NCI-H2227 treated with DMSO at 0.1 percent for 48 hours (cell line): ENCODE results near the gene LOXHD1.

Experiments
- DNase-seq: peaks from one replicate; lab custom pipeline; 2025; lab: John Stamatoyannopoulos, UW

Gene LOXHD1, protein sequence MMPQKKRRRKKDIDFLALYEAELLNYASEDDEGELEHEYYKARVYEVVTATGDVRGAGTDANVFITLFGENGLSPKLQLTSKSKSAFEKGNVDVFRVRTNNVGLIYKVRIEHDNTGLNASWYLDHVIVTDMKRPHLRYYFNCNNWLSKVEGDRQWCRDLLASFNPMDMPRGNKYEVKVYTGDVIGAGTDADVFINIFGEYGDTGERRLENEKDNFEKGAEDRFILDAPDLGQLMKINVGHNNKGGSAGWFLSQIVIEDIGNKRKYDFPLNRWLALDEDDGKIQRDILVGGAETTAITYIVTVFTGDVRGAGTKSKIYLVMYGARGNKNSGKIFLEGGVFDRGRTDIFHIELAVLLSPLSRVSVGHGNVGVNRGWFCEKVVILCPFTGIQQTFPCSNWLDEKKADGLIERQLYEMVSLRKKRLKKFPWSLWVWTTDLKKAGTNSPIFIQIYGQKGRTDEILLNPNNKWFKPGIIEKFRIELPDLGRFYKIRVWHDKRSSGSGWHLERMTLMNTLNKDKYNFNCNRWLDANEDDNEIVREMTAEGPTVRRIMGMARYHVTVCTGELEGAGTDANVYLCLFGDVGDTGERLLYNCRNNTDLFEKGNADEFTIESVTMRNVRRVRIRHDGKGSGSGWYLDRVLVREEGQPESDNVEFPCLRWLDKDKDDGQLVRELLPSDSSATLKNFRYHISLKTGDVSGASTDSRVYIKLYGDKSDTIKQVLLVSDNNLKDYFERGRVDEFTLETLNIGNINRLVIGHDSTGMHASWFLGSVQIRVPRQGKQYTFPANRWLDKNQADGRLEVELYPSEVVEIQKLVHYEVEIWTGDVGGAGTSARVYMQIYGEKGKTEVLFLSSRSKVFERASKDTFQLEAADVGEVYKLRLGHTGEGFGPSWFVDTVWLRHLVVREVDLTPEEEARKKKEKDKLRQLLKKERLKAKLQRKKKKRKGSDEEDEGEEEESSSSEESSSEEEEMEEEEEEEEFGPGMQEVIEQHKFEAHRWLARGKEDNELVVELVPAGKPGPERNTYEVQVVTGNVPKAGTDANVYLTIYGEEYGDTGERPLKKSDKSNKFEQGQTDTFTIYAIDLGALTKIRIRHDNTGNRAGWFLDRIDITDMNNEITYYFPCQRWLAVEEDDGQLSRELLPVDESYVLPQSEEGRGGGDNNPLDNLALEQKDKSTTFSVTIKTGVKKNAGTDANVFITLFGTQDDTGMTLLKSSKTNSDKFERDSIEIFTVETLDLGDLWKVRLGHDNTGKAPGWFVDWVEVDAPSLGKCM (N-terminal part only)

DNA sequence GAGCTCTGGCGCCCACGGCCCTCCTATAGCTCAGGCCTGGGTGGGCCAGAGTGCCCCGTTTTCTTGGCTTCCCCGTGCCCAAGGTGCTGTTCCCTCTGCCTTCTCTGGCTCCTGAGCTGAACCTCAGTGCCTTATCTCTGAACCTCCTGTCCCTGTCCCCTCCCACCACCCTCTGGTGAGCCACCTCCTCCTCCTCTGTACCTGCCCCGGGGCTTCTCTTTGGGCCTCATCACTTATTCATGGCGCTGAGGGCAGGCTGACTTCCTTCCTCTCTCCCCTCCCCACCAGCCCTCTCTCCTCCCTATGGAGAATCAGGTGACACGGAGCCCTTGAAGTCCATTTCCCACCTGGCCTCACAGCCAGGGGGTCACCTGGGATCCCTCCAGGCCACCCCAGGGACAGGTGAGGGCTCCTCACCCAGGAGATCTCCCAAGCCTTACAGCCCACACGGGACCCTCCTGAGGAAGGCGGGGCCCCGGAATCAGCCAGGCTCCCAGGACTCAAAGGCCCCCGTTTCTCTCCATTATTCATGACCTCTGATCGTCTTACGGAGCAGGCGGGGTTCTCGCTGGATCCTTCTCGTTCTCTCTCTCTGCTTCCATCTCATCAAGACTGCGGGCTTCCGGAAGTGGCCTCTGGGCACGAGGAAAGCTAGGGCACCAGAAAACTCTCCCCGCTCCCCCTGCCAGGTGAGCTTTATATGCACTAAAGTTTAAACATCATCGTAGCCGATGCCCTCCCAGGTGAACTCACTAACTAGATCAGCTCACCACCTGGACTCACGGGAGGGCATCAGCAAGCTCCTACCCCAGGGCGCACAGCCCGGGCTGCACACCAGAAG, at the start of gene LOXHD1:
Gene LOXHD1, minus strand, starts transcription at position 106 of the 841 bp plus-strand sequence. CDS start 187 bp downstream, outside the sequence.
- no peak for DNase-seq

DNA sequence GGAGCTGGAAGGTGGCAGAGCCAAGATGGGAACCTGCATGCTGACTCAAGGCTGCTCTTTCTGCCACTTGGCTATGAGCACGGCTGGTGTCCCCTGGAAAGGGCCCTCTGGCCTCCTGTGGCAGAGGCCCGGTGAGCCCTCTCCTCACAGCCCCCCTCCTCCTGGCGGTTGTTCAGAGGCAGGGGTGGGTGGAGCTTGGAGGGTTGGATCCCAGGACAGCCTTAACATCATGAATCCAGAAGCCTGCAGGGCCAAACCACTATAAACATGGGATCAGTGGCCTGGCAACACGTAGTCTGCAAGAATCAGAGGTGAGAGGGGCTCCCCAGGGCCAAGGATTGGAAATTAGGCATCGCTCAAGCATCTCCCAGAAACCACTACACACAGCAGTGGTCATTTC, 48.5 kb upstream of the LOXHD1 start:
- peak; percentile 8 for DNase-seq

DNA sequence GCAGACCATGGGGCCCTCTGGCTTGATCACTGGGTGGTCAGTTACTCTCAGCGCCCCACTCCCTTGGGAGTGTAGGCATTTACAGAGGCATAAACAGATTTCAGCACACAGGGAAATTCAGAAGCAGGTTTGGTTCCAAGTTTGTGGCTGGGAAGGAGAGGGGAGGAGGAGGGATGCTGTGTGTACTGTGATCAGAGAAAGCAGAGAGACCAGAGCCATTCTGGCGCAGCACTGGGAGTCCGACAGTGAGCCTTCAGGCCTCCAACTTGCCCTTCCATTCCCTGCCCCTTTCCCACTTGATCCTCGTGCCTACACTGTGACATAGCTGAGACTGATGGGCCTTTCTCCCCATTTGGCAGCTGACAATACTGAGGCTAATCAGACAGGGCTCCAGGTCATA, 47.8 kb upstream of the LOXHD1 start:
- DNase-seq: no peak

DNA sequence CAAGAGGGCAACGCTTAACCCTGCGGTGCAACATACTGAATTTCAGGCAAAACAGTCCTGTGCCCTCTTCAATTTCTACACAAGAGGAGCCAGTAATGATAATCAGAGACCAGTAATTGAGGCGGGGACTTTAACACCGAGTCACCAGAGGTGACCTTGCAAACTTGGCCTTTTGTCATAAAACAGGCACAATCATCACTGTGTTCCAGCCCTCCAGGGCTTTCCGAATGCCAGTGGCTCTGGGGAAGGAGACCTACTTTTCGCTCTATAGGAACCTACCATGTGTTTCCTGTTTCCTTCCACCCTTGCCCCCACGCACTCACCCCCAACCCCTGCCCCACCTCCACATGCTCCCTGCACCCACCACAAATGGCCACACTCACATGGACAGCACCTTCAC, 47.2 kb upstream of the LOXHD1 start:
- DNase-seq: no peak

DNA sequence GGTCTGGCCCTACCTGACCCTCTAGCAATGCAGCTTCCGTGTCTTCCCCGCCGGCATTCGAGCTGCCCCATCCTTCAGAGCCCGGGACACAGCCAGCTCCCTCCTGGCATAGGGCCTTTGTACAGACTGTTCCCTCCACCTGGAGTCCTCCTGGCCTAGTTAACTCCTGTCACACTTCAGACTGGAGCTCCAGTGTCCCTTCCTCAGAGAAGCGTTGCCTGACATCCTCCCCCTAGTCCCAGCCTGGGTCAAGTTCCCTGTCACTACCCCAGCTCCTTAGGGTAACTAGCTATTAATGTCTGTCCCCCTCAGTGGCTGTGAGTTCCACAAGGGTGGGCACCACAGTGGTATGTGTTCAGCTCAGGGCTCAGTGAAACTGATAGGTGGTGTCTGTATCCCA, 45.5 kb upstream of the LOXHD1 start:
- no peak for DNase-seq

DNA sequence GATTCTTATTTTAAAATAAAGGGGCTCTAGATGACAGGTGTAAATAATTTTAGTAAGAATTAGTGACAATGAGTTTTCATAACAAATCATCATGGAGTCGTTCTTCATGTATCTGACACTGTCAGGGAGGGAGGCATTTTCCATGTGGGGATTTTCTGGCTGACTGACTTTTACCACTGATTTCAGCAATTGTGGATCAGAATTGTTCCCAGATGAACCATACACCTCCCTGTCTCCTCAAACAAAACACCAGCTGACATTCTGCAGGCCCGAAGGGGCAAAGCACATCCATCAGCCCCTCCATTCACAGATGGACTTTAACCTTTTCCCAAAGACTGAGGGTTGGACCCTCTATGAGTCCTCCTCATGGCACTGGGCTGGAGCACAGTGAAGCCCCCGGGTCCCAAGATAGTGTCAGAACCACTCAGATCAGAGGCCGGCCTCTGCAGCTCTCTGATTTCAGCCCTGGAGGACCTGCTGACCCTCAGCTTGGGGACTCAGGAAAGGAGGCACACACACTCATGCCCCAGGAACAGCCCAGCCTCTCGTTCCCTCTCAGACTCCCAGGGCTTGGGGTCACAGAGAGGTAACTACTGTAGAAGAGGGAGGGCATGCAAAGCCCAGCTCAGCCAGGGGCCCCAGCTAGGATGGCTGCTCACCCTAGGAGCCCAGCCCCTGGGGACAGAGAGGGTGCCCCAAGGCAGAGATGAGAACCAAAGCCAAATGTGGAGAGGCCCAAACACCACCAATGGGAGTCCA, 43.2 kb upstream of the LOXHD1 start:
- no peak for DNase-seq

DNA sequence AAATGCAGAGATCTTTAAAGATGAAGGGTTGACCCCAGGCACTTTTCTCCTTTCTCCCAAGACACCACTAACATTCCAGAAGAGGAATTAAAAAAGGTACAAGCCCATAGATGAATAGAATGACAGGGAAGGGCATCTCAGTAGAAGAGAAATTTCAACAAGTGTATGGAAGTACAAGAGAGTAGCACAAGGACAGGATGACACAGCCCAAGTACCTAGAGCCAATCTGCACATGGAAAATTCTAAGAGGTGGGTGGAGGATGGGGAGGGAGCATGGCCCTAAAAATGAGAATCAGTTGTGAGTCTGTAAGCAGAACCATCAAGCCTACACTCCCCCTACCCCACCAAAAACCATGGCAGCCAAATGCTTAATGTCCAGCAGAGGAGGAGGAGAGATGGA, 39.7 kb upstream of the LOXHD1 start:
- no peak for DNase-seq

DNA sequence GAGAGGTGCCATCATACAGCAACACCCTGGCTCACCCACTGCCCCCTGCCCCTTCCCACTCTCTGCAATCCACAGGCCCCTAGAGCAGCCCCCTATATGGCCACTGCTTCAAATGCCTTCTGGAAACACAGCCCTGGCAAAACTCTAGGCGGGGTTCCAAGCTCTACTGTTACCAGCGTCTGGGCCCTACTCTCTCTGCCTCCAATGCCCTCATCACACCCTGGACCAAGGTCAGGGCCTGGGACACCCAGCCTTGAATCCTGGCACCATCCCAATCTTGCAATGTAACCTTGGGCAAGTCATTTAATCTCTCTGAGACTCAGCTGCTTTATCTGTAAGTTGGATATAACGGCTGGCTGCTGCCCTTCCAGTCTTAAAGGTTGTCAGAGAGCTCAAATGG, 39.2 kb upstream of the LOXHD1 start:
- DNase-seq: no peak

DNA sequence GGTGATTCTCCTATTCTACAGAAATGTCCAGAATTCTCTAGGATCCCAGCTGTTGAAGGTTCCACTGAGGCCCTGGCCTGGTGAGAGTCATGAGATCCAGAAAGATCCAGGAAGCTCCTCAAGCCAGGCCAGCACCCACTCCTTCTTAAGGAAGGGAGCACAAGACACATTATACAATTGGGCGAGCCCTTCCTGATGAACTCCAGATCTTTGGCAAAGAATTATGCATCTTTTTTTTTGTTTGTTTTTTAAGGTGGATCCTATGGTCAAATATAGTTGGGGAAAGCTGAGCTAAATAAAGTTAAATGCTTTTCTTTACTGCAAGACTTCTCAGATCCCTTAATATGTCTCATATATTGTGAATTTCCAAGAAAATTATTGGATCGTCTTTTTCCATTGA, 37.0 kb upstream of the LOXHD1 start:
- no peak for DNase-seq

DNA sequence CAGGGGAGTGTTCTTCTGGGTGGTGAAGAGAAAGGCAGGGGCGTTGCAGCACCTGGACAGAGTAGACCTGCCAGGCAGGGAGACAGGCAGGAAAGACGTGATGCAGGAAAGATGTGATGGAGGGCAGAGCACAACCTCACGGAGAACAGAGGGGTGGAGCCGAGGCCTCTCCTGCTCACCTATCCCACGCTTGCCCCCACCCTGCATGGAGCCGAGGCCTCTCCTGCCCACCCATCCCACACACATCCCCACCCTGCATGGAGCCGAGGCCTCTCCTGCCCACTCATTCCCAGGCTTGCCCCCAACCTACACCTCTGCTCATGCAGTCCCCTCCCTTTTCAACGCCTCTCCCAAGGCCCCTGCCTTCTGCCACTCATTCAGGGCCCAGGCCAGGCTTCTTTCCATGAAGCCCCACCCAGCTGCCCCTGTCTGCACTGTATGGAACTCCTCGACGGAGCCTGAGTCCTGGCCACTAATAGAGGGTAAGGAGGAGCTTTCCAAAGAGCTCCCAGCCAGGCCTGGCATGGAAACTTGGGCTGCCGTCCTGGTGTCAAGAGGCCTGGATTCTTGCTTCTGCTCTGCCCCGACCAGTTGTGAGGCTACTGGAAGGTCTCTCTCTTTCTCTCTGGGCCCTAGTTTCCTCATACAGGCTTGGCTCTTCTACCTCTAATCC, 32.0 kb upstream of the LOXHD1 start:
- DNase-seq: no peak

DNA sequence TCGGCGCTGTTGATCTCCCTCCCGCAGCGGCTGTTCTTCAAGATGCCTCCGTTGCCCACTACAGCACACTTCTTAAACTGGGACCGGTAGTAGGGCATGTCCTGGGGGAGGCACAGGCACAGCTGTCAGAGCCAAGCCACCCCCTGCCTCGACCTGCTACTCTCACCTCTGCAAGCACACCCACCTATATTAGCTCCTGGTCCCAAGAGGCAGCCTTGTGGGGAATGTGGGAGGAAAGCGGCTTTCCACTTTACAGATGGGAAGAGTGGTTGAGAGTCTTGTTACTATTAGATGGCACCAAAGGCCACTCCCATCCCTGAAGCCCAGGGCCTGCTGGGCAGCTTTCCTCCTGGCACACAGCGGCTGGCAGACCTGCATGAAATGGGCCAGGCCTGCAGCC, 29.2 kb upstream of the LOXHD1 start:
- no peak for DNase-seq

DNA sequence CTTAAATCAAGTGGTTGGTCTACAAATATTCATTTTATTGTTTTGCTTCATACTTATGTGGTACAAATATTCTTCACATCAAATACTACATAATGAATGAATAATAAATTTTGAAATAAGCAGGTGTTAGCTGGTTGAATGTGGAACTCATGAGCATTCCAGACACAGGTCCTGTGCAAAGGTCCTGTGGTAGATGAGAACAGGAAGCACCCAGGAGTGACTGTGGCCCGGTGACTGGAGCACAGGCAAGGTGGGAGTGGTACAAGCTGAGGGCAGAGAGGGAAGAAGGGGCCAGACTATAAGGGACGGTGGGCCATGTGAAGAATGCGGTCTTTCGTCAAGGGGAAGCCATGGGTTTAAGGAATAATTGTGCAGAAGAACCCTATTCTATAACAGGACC, 26.2 kb upstream of the LOXHD1 start:
- no peak for DNase-seq

DNA sequence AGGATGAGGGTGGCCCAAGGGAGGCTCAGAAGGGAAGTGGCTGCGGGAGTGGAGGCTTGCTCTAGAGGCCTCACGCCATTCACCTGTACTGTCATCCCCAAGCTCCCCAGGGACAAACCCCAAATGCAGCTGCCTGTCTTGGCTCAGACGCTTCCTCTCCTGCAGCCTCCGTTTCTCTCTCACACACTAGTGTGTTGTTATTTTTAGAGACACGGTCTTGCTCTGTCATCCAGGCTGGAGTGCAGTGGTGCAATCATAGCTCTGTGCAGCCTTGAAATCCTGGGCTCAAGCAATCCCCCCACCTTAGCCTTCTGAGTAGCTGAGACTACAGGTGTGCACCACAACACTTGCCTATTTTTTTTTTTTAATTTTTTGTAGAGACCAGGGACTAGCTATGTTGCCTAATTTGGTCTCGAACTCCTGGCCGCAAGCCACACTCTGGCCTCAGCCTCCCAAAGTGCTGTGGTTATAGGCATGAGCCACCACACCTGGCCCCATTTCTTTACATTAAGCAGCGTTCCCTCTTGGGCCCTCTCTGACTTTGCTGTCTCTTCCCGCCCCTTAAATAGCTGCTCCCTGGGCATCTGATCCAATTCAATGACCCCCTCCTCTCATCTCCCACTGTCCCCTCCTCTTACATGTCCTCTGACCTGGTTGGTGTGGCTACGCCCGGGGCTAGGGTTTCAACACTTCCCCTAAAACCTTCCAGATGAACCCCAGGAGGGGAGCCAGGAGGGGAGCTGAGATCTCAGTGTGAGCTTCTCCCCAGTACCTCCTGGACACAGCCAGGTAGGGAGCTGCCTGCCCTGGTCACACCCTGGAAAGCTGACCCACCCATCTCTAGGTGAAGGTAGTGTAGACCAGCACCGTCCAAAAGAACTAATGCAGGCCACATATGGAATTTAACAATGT, 24.0 kb upstream of the LOXHD1 start:
- no peak for DNase-seq

DNA sequence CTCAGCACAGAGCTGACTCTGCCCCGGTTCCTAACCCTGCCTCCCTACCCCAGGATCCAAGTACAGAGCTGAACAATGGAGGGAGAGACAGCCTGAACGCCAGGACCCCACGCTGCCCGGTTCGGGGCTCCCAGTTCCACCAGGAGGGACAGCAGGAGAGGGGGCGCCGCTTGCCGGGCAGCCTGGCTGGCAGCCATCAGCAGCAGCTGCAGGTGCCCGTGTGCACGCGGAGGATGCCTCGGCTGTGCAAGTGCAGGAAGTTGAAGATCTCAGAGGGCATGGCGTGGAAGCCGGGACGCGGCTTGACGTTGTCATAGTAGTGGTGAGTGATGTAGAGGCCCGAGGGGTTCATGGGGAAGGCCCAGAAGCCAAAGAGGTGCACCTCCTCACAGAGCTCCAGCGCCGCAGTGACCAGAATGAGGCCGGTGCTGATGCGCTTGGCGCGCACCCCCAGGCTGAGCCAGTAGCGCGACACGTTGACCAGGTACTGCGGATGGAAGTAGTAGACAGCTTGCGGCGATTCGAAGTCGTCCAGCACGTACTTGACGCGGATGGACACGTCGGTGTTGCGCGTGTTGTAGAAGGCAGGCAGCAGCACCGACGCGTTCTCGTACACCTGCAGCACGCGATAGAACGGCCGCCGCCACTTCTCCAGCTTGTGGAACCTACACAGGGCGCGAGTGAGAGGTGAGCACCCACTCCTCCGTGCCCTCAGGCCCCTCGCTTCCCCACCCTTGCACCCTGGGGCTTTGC, 23.0 kb upstream of the LOXHD1 start:
- no peak for DNase-seq

DNA sequence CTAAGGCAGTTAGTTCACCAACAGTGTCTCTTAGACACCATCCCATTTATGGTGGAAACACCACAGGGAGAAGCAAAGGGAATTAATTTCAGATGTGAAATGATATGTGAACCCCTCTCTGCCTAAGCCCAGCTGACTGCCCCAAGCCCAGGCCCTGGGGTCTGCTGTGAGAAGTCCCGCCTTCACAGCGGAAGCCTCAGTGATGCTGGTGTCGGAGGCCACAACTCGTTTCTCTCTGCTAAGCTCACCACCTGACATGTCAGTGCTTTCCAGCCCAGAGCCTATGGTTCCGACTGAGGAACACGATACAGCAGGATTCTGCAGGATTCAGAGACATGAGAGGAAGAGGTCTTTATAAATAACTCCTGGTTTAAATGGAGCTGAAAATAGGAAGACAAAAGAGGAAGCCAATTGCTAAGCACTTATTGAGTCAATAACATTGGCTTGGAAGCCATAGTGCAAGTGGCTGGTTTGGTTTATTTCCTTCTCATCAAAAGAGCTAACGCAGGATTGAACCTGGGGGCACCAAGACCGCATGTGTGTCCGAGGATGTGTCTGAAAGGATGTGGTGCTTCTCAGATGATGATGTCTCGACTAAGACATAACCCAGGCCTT, 21.9 kb upstream of the LOXHD1 start:
- no peak for DNase-seq

DNA sequence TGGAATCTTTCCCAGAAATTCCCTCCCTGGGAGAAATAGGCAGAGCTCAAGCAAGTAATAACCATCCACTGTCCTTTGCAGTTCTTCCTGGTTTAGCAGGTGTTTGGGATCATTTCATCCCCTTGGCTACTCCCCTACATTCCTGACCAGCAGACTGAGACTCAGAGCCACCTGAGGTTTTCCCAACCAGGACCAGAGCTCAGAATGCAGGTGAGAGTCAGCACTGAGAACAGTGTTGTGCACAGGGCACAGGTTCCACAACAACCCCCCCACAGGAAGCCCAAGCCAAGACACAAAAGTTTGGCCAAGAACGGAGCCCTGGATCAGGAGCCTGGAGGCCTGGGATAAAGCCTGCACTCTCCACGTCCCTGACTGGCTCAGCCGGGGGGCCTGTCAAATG, 21.0 kb upstream of the LOXHD1 start:
- DNase-seq: no peak

DNA sequence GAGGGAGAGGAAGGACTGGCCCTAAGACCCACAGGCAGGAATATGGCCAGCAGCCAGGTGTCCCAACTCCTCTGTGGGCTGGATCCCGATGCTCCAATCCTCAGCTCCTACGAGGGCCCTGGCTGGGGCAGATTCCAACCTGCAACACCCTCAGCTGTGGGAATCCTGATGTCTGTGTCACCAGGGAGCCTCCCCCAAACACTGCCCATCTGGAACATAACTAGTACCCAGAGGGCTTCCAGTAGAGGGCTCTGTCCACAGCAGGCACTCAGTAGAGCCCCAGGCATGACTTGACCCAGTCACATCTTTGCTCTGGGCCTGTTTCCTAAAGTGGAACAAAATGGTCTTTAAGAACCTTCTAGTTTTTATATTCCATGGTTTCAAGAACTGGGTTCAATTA, 20.6 kb upstream of the LOXHD1 start:
- no peak for DNase-seq
